ENCODE results near the gene RWDD3.

GRCh38 chr1:95284420-95284819 lies 50.4 kb downstream of the RWDD3 start:
- TF ChIP-seq CTCF (IDR thresholded peaks at IDR 0.05), result no peak
- TF ChIP-seq POLR2A (IDR thresholded peaks at IDR 0.05; ENCODE audit: low read depth), result no peak
- TF ChIP-seq EP300 (IDR thresholded peaks at IDR 0.05), result no peak
- no peak for TF ChIP-seq POLR2AphosphoS5 (IDR thresholded peaks at IDR 0.05)
